DND-41 (cell line): ENCODE measurements around the gene TDRD7.

Source experiments
- ATAC-seq: fragments of 200-7000 bp; cut with Tn5 transposase; 3 replicates; pipeline ENCODE4 v1.9.1; 2021; ENCODE audit warnings: low read depth; ENCODE audit not compliant: insufficient read depth
- DNase-seq: peaks from one replicate; pipeline ENCODE4 v3.0.0-alpha.2; 2020
- H2AFZ ChIP-seq: 2 replicates; pipeline ENCODE4 v1.6.0; 2012; ENCODE audit warnings: low read depth, low read length
- H3K27ac ChIP-seq: 2 replicates; pipeline ENCODE4 v1.5.1; 2012; ENCODE audit warnings: low read length, inconsistent platforms
- H3K27me3 ChIP-seq: fragments of 200-600 bp; sonication (generic); 2 replicates; pipeline ENCODE4 v1.6.0; 2012; ENCODE audit warnings: low read length, mild to moderate bottlenecking, inconsistent platforms; ENCODE audit not compliant: insufficient read depth, poor library complexity
- H3K36me3 ChIP-seq: 2 replicates; pipeline ENCODE4 v1.5.1; 2012; ENCODE audit warnings: low read length, inconsistent platforms; ENCODE audit not compliant: insufficient read depth
- H3K4me1 ChIP-seq: 2 replicates; pipeline ENCODE4 v1.5.1; 2012; ENCODE audit warnings: mild to moderate bottlenecking, low read length; ENCODE audit not compliant: insufficient read depth
- H3K4me2 ChIP-seq: 2 replicates; pipeline ENCODE4 v1.6.0; 2012; ENCODE audit warnings: mild to moderate bottlenecking, moderate library complexity, low read length, inconsistent platforms; ENCODE audit not compliant: insufficient read depth
- H3K4me3 ChIP-seq, 2 experiments: fragments of 200-600 bp in 1 of 2; shearing (Covaris generic) in 1 of 2; 2 replicates each; pipeline ENCODE4 v1.5.1; 2012 to 2016; ENCODE audit warnings: inconsistent platforms in 2 of 2, low read length in 2 of 2, mild to moderate bottlenecking in 2 of 2, low read depth in 1 of 2, moderate library complexity in 1 of 2
- H3K79me2 ChIP-seq: 2 replicates; pipeline ENCODE4 v1.6.0; 2012; ENCODE audit warnings: low read length, inconsistent platforms; ENCODE audit not compliant: insufficient read depth
- H3K9ac ChIP-seq: 2 replicates; pipeline ENCODE4 v1.6.0; 2012; ENCODE audit warnings: low read depth, mild to moderate bottlenecking, inconsistent platforms, low read length, moderate library complexity
- H3K9me3 ChIP-seq: 2 replicates; pipeline ENCODE4 v1.5.1; 2012; ENCODE audit warnings: low read length, moderate library complexity, mild to moderate bottlenecking, inconsistent platforms; ENCODE audit not compliant: insufficient read depth, severe bottlenecking
- H4K20me1 ChIP-seq: 2 replicates; pipeline ENCODE4 v1.6.0; 2012; ENCODE audit warnings: low read length; ENCODE audit not compliant: insufficient read depth
- EZH2 ChIP-seq: IDR thresholded peaks from 3 replicates; pipeline ENCODE4 v1.6.1; 2012; ENCODE audit warnings: borderline replicate concordance, low read depth, mild to moderate bottlenecking, moderate library complexity, low read length, inconsistent platforms; ENCODE audit not compliant: severe bottlenecking
- TF ChIP-seq, protein P1 (sequence below): IDR thresholded peaks from 2 replicates; pipeline ENCODE4 v1.5.1; 2012; ENCODE audit warnings: borderline replicate concordance, low read length, moderate library complexity, mild to moderate bottlenecking; ENCODE audit not compliant: poor library complexity, severe bottlenecking; ENCODE audit errors: extremely low read depth

Gene TDRD7

DNA sequence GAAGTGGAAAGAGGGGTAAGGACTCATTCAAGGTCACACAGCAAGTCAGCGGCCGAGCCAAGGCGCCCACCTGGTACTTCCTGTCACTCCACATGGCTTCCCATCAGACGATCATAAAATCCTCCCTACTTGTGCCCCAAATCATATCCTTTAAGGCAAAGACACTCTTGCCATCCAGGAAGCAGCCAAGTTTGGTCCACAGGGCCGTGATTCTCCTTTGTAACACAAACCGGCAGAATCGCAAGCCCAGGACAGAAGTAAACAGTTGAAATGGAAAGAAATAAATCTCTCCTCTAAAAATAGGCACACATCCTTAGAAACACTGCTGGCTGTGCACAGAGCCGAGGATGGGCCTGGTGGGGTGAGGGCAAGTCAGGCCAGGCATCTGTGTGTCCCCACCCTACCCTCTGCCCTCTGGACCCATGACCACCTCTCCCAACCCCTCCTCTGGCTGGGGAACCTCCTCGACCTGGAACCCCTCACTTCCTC, 120.0 kb downstream of the TDRD7 start:
- H3K27ac ChIP-seq, result no peak overlapping the region
- H3K79me2 ChIP-seq, result no peaks in the 10 kb centered on the region
- peaks cover 14% of the 10 kb centered on the region for H3K27me3 ChIP-seq
- H4K20me1 ChIP-seq, result no peaks in the 10 kb centered on the region
- no peak for DNase-seq
- no peaks in the 10 kb centered on the region for H3K9me3 ChIP-seq
- H3K4me2 ChIP-seq, result no peak overlapping the region
- no peak for TF ChIP-seq EZH2
- TF ChIP-seq, protein P1, sequence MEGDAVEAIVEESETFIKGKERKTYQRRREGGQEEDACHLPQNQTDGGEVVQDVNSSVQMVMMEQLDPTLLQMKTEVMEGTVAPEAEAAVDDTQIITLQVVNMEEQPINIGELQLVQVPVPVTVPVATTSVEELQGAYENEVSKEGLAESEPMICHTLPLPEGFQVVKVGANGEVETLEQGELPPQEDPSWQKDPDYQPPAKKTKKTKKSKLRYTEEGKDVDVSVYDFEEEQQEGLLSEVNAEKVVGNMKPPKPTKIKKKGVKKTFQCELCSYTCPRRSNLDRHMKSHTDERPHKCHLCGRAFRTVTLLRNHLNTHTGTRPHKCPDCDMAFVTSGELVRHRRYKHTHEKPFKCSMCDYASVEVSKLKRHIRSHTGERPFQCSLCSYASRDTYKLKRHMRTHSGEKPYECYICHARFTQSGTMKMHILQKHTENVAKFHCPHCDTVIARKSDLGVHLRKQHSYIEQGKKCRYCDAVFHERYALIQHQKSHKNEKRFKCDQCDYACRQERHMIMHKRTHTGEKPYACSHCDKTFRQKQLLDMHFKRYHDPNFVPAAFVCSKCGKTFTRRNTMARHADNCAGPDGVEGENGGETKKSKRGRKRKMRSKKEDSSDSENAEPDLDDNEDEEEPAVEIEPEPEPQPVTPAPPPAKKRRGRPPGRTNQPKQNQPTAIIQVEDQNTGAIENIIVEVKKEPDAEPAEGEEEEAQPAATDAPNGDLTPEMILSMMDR, result no peak
- ATAC-seq, result no peak
- no peaks in the 10 kb centered on the region for H3K4me1 ChIP-seq
- H3K4me3 ChIP-seq, result no peak overlapping the region
- no peak overlapping the region for H2AFZ ChIP-seq
- no peak overlapping the region for H3K9ac ChIP-seq
- no peaks in the 10 kb centered on the region for H3K36me3 ChIP-seq

DNA sequence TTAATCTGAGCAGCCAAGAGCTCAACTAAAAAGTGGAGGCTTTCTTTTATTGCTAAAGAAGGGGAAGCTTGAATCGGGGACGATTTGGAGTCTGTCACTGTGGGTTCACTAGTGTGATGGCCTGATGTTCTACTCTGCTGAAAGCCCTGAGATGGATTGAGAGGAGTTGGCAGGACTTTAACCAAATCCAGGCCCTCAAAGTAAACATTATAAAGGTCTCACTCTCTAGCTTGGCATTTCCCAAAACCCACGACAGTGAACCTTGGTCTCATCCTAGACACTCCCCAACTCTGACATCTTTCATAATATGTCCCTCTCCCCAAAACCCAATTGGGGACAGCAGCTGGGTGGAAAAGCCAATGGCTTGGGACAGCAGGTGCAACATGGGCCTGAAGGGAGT, 122.3 kb downstream of the TDRD7 start:
- Histone ChIP-seq H3K4me3 (no peak overlapping the region), H2AFZ (no peak overlapping the region), H3K9ac (no peak overlapping the region), H3K27me3 (peaks cover 16% of the 10 kb centered on the region), H3K36me3 (no peaks in the 10 kb centered on the region), H3K4me1 (no peaks in the 10 kb centered on the region), H4K20me1 (no peaks in the 10 kb centered on the region), H3K4me2 (no peak overlapping the region), H3K79me2 (no peaks in the 10 kb centered on the region), H3K9me3 (no peaks in the 10 kb centered on the region), H3K27ac (no peak overlapping the region)
- TF ChIP-seq, protein P1, result no peak
- no peak for TF ChIP-seq EZH2
- no peak for ATAC-seq
- DNase-seq, result no peak

DNA sequence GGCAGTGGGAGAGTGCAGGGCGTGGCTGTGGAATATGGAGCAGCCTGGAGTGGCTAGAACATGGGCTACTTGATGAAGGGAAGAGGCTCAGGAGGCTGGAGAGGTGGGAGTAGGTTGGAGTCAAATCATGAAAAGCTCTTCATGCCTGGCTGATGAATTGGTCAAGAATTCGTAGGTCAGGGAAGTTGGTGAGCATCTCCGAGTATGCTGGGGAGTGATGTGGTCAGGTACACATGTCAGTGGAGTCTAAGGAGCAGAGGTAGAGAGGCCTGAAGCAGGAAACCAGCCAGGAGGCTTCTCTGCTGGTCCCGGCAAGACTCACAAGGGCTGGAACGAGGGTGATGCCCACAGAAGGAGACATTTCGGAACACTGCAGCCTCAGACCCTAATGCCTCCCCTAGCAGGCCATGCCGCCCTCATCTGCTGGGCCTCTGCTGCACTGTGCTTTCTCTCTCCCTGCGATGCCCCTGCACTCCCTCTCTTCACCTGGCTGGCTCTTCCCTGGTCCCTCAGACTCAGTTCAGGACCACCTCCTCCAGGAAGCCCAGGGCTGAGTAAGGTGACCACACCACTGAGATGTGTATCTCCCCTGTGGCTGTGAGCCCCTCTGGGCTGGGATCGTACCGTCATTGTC, 123.2 kb downstream of the TDRD7 start:
- Histone ChIP-seq H3K9me3 (no peaks in the 10 kb centered on the region), H2AFZ (no peak overlapping the region), H3K4me3 (no peak overlapping the region), H3K4me2 (no peak overlapping the region), H4K20me1 (no peaks in the 10 kb centered on the region), H3K36me3 (no peaks in the 10 kb centered on the region), H3K4me1 (no peaks in the 10 kb centered on the region), H3K27me3 (peaks cover 16% of the 10 kb centered on the region), H3K27ac (no peak overlapping the region), H3K79me2 (no peaks in the 10 kb centered on the region), H3K9ac (no peak overlapping the region)
- DNase-seq (no peak), ATAC-seq (no peak)
- TF ChIP-seq, protein P1, result no peak
- TF ChIP-seq EZH2, result no peak
